A172 (cell line): Measurements from ENCODE around the gene TULP4. TPM values are rescaled to one million over a fixed set of nuclear protein-coding genes. Genes with fewer than 3 reads are reported as not detected.

Source experiments
- DNase-seq: peaks from one replicate; pipeline ENCODE4 v3.0.0-alpha.2; 2015; ENCODE audit warnings: low spot score
- total RNA-seq: library from RNA; depleted of rRNA; stranded (reverse); fragments of >200 nt; shearing (Covaris generic); gene quantifications from 2 replicates; pipeline ENCODE4 v1.2.3, GENCODE V29; 2014; rRNA removed

Gene TULP4
- total RNA-seq, 1 experiment from 2014 or later, result 47.7 TPM

GRCh38 chr6:158558415-158559306 is 246.4 kb downstream of the TULP4 start:
- no peak for DNase-seq

- no peak for DNase-seq
These were observed 247.2 kb downstream of the TULP4 start for GRCh38 chr6:158559338-158559894.

- peak; percentile 49 for DNase-seq
These were observed 247.9 kb downstream of the TULP4 start, which contains the start of gene TMEM181 for GRCh38 chr6:158559895-158560835. TMEM181 (plus strand) TSS chr6:158560091; CDS start chr6:158560225, 134 bp downstream.

GRCh38 chr6:158560836-158561320 is 248.6 kb downstream of the TULP4 start:
- no peak for DNase-seq

Other genes with a start within 250 kb of the TULP4 start
- 10.2 and 11.0 TPM in 2 replicates for gene SERAC1, start 144.2 kb upstream of the TULP4 start, total RNA-seq
- gene GTF2H5, start 144.1 kb upstream of the TULP4 start, total RNA-seq, result 8.5 and 14.9 TPM in 2 replicates
- 24.1 and 25.5 TPM in 2 replicates for gene TMEM181, start 247.6 kb downstream of the TULP4 start, total RNA-seq